ENCODE data around the gene PCDHA13.
"Not testable (repeated sequence)": the region's sequence is repeated elsewhere in the genome, so short reads cannot be mapped to it uniquely, and the experiment has no call there.

Gene PCDHA13
- 0 reads per million in 3 experiments for total RNA-seq

- DNase-seq: no peak
Measured at GRCh38 chr5:140881889-140882590, at the start of gene PCDHA13. Gene PCDHA13 (plus strand): TSS chr5:140882124. CDS start chr5:140882269, 145 bp downstream.

DNA sequence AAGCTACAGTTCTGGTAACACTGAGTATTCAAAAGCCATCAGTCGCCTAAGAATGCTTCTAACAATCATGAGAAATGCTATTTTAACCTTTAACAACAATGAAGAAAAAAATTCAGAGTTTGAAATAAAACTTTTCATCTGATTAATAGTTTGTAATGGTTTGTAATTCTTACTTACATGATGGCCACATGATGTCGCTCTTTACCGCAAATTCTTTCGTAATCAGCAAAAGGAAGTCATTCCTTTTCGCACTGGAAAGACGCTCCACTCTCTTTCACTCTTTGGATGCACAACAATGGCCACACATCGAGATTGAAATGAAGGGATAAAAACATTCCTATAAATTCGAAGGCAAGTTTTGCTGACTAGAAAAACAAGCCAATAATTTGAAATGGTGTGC lies 47.9 kb upstream of the PCDHA13 start, which contains the start of gene PCDHA7:
PCDHA7 (plus strand) TSS at position 277 of the 400 bp plus-strand sequence; CDS start at position 392, 115 bp downstream.
- DNase-seq: no peak

- DNase-seq: not testable (repeated sequence)
Measured at GRCh38 chr5:140834439-140835008, 47.4 kb upstream of the PCDHA13 start.

GRCh38 chr5:140835622-140836510 lies 46.1 kb upstream of the PCDHA13 start:
- no peak for DNase-seq

- no peak for DNase-seq
Measured at GRCh38 chr5:140840978-140841962, 40.7 kb upstream of the PCDHA13 start, which contains the start of gene PCDHA8. Gene PCDHA8 (plus strand): TSS chr5:140841187. CDS start chr5:140841322, 135 bp downstream.

- DNase-seq: no peak
Measured at GRCh38 chr5:140842798-140843733, 38.9 kb upstream of the PCDHA13 start.

DNA sequence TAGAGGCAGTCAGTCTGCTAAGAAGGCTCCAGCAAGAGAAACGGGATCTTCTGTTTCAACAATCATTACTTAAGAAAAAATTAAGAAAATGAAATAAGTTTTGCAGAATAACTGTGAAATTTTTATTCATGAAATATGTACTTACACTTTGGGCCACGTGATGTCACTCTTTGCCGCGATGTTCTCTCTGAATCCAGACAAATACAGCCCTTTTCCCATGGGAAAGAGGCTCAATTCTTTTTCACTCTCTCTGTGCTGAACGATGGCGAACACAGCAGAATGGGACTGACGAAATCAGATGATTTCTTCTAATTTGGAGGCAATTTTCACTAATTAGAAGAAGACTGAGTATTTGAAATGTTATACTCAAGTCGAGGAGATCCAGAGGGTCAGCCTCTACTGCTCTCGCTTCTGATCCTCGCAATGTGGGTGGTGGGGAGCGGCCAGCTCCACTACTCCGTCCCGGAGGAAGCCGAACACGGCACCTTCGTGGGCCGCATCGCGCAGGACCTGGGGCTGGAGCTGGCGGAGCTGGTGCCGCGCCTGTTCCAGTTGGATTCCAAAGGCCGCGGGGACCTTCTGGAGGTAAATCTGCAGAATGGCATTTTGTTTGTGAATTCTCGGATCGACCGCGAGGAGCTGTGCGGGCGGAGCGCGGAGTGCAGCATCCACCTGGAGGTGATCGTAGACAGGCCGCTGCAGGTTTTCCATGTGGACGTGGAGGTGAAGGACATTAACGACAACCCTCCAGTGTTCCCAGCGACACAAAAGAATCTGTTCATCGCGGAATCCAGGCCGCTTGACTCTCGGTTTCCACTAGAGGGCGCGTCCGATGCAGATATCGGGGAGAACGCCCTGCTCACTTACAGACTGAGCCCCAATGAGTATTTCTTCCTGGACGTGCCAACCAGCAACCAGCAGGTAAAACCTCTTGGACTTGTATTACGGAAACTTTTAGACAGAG lies 33.5 kb upstream of the PCDHA13 start, which contains the start of gene PCDHA9:
PCDHA9 (plus strand) TSS at position 244 of the 964 bp plus-strand sequence; CDS start at position 358, 114 bp downstream.
- not testable (repeated sequence) for DNase-seq

GRCh38 chr5:140849831-140850634 lies 31.9 kb upstream of the PCDHA13 start:
- DNase-seq: not testable (repeated sequence)

DNA sequence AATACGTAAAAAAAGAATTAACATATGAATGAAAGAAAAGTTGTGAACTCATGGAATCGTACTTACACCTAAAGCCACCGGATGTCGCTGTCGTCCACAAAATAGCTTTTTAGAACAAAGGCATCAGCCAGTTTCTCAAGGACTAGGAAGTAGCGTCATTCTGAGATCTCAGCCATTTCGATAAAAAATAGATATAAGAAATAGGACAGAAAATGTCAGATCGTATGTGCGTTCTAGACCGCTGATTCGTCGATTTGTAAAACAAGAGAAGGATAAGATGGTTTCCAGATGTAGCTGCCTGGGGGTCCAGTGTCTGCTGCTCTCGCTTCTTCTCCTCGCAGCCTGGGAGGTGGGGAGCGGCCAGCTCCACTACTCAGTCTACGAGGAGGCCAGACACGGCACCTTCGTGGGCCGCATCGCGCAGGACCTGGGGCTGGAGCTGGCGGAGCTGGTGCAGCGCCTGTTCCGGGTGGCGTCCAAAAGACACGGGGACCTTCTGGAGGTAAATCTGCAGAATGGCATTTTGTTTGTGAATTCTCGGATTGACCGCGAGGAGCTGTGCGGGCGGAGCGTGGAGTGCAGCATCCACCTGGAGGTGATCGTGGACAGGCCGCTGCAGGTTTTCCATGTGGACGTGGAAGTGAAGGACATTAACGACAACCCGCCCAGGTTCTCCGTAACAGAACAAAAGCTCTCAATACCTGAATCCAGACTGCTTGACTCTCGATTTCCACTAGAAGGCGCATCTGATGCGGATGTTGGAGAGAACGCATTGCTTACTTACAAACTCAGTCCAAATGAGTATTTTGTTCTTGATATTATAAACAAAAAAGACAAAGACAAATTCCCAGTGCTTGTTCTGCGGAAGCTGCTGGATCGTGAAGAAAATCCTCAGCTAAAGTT lies 25.9 kb upstream of the PCDHA13 start, which contains the start of gene PCDHA10:
PCDHA10 (plus strand) TSS at position 126 of the 903 bp plus-strand sequence; CDS start at position 278, 152 bp downstream.
- no peak for DNase-seq

GRCh38 chr5:140857177-140857986 lies 24.5 kb upstream of the PCDHA13 start:
- no peak for DNase-seq

DNA sequence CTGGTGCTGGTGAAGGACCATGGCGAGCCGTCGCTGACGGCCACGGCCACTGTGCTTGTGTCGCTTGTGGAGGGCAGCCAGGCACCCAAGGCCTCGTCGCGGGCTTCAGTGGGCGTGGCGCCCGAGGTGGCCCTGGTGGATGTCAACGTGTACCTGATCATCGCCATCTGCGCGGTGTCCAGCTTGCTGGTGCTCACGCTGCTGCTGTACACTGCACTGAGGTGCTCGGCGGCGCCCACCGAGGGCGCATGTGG lies 24.0 kb upstream of the PCDHA13 start:
- DNase-seq: no peak

DNA sequence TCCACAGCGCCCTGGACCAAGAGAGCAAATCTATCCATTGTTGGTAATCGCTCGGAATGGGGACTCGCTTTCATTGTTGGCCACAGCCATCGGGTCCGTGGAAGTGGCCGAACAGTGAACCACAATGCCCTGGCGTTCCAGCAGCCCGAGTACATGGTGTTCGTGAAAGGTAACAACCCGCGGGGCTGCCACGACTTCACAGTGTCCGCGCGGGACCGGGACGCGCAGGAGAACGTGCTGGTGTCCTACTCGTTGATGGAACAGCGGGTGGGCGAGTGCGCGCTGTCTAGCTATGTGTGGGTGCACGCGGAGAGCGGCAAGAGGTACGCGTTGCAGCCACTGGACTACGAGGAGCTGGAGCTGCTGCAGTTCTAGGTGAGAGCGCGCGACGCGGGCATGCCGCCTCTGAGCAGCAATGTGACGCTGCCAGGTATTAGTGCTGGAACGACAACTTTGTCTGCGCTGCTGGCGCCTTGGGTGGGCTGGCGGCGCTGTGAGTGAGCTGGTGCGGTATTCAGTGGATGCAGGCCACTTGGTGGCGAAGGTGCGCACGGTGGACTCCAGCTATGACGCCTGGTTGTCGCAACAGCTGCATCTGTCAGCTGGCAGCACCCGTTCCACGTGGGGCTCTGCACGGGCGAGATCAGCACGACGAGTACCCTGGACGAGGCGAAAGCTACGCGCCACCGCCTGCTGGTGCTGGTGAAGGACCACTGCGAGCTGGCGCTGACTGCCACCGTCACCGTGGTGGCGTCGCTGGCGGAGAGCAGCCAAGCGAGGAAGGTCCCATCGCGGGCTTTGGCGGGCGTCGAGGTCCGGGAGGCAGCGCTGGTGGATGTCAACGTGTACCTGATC lies 19.3 kb upstream of the PCDHA13 start:
- no peak for DNase-seq

DNA sequence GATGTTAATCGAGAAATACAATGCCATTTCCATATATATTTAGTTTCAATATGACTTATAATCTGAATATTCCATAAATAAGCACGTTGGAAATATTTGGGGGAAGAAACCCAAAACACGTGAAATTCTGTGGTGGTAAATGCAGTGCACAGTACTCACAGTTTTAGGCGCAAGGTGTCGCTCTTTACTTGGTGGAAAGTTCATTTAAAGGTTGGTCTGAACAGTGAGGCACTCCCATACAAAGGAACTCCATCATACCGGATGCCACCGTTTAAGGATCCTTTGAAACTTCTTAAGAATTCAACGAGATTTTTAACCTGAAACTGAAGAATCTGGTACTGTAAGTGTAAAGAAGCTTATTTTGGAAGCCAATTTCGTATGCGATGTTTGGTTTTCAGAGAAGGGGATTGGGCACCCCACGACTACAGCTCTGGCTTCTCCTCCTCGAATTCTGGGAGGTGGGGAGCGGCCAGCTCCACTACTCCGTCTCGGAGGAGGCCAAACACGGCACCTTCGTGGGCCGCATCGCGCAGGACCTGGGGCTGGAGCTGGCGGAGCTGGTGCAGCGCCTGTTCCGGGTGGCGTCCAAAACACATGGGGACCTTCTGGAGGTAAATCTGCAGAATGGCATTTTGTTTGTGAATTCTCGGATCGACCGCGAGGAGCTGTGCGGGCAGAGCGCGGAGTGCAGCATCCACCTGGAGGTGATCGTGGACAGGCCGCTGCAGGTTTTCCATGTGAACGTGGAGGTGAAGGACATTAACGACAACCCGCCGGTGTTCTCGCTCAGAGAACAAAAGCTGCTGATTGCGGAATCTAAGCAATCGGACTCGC lies 13.0 kb upstream of the PCDHA13 start, which contains the start of gene PCDHA11:
PCDHA11 (plus strand) TSS at position 237 of the 834 bp plus-strand sequence; CDS start at position 384, 147 bp downstream.
- no peak for DNase-seq

GRCh38 chr5:140869555-140869886 lies 12.4 kb upstream of the PCDHA13 start:
- DNase-seq: no peak

All from central memory CD4-positive, alpha-beta T cell (primary cell).